Right lobe of liver (tissue), 4 donors: ENCODE data around the gene VMP1.

Source experiments
- POLR2A ChIP-seq: fragments of 450-650 bp; IDR thresholded peaks from one replicate; pipeline ENCODE4 v1.6.1; 2017; ENCODE audit warnings: antibody characterized with exemption, mild to moderate bottlenecking
- TF ChIP-seq, protein P1 (sequence below), 4 donors: fragments of 200-600 bp in 3 of 4; fragments of 450-650 bp in 1 of 4; IDR thresholded peaks; one replicate each; pipeline versions ENCODE4 v1.5.1 to v1.8.0; 2016 to 2022; ENCODE audit warnings: antibody characterized with exemption in 4 of 4, mild to moderate bottlenecking in 2 of 4
- donor health status: DM: no; HTN: no; CAD: no.
- donor health status: DM: no; HTN: no; CAD: no.
- donor health status: DM: no; HTN: yes; CAD: no.

DNA sequence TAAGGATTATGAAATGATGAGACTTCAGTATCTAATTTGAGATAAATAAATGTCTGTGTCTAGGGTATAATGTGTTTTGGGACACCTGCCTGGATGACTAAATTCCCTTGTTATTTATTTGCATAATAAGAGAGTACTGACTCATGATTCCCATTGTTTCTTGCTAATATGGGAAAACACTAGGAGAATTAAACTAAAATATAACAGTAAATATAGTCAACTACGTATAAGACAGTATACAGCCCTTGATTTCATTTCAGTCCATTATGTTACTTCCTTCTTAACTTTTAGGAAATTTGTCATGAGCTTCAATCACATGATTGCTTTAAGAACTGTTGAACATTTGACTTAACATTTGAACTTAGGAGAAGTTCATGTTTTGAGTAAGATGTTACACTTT lies 62.4 kb downstream of the VMP1 start:
- no peak for TF ChIP-seq POLR2A
- TF ChIP-seq, protein P1, sequence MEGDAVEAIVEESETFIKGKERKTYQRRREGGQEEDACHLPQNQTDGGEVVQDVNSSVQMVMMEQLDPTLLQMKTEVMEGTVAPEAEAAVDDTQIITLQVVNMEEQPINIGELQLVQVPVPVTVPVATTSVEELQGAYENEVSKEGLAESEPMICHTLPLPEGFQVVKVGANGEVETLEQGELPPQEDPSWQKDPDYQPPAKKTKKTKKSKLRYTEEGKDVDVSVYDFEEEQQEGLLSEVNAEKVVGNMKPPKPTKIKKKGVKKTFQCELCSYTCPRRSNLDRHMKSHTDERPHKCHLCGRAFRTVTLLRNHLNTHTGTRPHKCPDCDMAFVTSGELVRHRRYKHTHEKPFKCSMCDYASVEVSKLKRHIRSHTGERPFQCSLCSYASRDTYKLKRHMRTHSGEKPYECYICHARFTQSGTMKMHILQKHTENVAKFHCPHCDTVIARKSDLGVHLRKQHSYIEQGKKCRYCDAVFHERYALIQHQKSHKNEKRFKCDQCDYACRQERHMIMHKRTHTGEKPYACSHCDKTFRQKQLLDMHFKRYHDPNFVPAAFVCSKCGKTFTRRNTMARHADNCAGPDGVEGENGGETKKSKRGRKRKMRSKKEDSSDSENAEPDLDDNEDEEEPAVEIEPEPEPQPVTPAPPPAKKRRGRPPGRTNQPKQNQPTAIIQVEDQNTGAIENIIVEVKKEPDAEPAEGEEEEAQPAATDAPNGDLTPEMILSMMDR (IDR thresholded peaks at IDR 0.05) = no peak
